ENCODE results near the gene ARMC6. TPM values are rescaled to one million over a fixed set of nuclear protein-coding genes. Genes with fewer than 3 reads are reported as not detected.
"Not testable (repeated sequence)": the region's sequence is repeated elsewhere in the genome, so short reads cannot be mapped to it uniquely, and the experiment has no call there.

The ARMC6 gene
- polyA plus RNA-seq, 1 donor, result 26.0 TPM

GRCh38 chr19:19074196-19074882 is 40.9 kb downstream of the ARMC6 start:
- DNase-seq (ENCODE audit: low read depth), result no peak

GRCh38 chr19:19075126-19075525 is 41.7 kb downstream of the ARMC6 start:
- DNase-seq (ENCODE audit: low read depth), result no peak

DNA sequence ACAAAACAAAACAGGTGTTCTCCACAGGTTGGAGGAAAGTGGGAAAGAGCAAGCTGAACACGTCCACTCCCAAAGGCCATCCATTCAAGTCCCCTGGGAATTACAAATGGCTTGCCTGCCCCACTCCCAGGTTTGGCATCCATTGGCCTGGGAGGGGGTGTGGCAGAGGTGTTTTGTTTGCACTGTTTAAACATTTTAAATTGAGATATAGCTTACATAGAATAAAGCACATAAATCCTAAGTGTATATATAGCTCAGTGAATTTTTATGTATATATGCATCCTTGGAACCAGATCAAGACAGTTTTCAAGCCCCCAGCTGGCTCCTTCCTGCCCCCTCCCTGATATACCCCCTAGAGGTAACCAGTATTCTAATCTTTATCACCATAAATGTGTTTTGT is 43.1 kb downstream of the ARMC6 start:
- no peak for DNase-seq (ENCODE audit: low read depth)

GRCh38 chr19:19077103-19077502 is 43.7 kb downstream of the ARMC6 start:
- no peak for DNase-seq (ENCODE audit: low read depth)

GRCh38 chr19:19078801-19079200 is 45.4 kb downstream of the ARMC6 start:
- no peak for DNase-seq (ENCODE audit: low read depth)

GRCh38 chr19:19079571-19079970 is 46.2 kb downstream of the ARMC6 start:
- DNase-seq (ENCODE audit: low read depth), result no peak

DNA sequence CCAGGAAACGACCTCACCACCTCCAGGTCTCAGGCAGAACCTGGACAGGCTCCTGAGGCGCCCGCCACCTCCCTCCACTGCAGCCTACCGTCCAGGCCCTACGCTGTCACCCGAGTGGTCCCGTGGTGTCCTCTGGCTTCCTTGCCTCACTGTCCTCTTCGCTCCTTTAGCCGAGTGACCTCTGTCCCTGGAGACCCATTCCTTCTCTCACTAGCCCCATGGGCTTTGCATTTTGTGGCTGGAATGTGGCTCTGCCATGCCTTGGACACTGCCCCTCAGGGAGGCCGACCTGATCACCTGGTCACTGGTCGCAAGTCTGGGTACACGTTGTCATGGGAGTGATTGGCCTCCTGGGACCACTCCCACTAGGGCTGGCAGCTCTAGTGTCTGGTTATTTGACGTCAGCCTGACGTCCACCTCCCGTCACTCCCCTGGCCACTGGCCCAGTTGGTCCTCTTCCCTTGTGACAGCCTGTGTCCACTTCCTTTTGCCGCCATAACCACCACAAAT is 48.3 kb downstream of the ARMC6 start:
- DNase-seq (ENCODE audit: low read depth), result no peak

GRCh38 chr19:19083413-19084178 is 50.2 kb downstream of the ARMC6 start:
- no peak for DNase-seq (ENCODE audit: low read depth)

DNA sequence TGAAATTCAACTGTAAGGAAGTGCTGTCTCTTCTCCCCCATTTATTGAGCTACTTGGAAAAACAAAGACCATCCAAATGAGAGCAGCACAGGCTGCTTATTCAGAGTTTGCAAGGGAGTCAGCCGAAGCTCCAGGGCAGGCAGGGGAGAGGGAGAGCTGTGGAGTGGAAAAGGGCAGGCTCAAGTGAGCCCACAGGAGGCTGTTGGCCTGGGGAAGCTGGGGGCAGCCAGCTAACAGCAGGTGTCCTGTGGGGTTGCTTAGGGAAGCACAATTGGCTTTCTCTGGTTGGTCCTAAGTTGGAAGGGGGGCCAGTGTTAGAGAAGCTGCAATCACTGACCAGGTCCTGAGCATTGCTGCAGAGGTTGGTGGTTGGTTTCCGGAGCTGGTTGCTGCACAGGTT is 54.3 kb downstream of the ARMC6 start:
- DNase-seq (ENCODE audit: low read depth), result no peak

GRCh38 chr19:19094513-19094912 is 61.1 kb downstream of the ARMC6 start:
- DNase-seq (ENCODE audit: low read depth), result no peak

- no peak for DNase-seq (ENCODE audit: low read depth)
Measured at GRCh38 chr19:19095691-19096090, 62.3 kb downstream of the ARMC6 start.

- DNase-seq (ENCODE audit: low read depth), result no peak
Measured at GRCh38 chr19:19096641-19097627, 63.5 kb downstream of the ARMC6 start.

- no peak for DNase-seq (ENCODE audit: low read depth)
Measured at GRCh38 chr19:19098084-19098702, 64.8 kb downstream of the ARMC6 start.

DNA sequence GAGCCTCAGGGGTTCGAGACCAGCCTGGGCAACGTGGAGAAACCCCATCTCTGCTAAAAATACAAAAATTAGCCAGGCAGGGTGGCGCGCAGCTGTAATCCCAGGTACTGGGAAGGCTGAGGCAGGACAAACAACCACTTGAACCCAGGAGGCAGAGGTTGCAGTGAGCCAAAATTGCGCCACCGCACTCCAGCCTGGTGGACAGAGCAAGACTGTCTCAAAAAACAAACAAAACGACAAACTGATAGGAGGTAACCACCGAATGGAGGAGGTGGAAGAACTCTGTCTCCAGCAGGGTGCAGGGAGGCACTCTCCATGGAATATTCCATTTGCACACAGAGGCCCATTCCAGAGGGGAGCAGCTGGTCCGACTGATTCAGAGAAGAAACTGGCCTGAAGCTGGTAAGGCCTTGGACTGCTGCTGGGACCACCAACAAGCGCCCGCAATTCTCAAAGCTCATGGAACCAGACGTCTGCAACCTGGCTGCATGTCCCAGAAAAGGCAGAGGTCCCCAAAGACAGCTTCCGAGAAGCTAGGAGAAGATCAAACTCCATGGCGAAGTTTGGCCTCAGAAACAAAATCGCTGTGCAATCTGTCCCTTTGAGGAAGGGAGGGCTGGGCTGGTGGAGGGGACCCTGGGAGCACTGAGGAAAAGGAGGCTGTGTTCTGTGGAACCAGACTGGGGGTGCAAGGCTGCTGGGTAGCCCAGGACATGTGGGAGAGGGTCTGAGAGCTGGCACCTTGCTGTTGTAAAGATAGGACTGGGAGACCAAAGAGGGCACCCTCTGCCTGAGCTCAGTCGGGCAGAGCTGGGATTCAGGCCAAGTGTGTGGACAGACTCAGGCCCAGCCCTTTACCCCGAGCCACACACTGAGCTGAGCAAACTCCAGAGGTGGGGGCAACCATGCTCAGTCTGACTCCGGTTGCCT is 65.6 kb downstream of the ARMC6 start:
- no peak for DNase-seq (ENCODE audit: low read depth)

DNA sequence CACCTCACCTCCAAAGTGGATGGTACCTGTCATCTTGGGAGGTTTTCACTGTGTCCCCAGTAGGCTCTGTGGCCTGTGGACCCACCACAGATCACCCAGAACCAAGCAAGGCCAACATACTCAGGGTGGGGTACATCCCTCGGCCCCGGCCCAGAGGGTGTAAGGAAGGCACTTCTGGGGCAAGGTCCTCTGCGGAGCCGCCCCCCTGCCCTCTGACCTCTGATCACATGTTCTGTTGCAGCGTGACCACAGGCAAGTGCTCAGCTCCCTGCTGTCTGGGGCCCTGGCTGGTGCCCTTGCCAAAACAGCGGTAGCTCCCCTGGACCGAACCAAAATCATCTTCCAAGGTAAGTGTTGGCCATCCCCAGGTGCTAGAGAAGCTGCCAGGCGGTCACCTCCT is 68.1 kb downstream of the ARMC6 start:
- DNase-seq (ENCODE audit: low read depth), result no peak

- not testable (repeated sequence) for DNase-seq (ENCODE audit: low read depth)
Measured at GRCh38 chr19:19102566-19102965, 69.2 kb downstream of the ARMC6 start.

- no peak for DNase-seq (ENCODE audit: low read depth)
Measured at GRCh38 chr19:19103167-19103566, 69.8 kb downstream of the ARMC6 start.

DNA sequence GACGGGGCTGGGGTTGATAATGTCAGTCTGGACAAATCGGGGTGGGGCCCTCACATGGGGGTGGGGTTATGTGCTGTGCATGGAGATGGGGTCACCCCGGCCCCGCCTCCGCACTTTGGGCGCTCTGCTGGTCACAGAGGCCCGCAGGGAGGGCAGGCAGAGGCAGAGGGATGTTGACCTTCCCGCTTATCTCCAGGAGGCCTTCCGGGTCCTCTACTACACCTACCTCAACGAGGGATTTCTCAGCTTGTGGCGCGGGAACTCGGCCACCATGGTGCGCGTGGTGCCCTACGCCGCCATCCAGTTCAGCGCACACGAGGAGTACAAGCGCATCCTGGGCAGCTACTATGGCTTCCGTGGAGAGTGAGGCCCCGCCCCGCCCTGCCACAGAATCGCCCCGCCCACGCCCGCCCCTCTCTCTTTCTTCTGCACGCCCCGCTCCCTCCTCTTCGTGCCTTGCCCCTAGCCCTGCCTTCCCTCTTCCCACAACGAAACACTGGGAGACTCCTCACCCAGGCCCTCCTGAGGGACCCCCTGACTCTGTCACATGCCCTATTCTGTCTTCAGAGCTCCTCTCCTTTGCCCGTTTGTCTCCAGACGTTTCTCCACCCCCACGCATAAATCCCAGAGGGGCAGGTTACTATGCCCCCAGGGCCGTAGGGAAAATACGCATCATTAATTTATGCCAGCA is 72.1 kb downstream of the ARMC6 start:
- no peak for DNase-seq (ENCODE audit: low read depth)

DNA sequence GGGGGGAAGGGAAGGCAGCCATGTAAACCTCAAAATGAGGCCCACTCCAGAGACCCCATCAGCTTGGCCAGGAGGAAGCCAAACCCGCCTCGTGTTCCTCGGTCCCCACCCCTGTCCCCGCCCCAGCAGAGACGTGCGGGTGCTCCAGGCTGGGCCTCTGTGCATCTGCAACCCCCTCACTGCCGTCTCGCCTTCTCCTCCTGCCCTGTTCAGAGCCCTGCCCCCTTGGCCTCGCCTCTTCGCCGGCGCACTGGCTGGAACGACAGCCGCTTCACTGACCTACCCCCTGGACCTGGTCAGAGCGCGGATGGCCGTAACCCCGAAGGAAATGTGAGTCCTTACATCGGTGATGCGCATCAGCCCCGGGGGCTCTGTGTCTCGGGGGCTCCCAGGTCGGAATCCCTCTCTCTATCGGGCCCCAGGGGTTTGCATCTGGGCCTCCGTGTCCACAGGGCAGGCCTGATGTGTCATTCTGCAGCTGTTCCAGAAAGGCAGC is 72.7 kb downstream of the ARMC6 start:
- DNase-seq (ENCODE audit: low read depth), result no peak

DNA sequence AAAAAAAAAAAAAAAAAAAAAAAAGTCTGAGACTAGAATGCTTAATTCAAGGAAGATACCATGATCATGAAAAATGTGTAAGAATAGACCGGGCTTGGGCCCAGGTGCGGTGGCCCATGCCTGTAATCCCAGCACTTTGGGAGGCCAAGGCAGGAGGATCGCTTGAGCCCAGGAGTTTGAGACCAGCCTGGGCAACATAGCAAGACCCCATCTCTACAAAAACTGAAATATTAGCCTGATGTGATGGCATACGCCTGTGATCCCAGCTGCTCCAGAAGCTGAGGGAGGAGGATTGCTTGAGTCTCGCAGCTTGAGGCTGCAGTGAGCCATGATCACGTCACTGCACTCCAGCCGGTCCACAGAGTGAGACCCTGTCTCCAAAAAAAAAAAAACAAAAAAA is 73.5 kb downstream of the ARMC6 start:
- not testable (repeated sequence) for DNase-seq (ENCODE audit: low read depth)

Data from forelimb muscle (tissue), 1 donor.